C4-2B (cell line): Measurements from ENCODE around the gene GIPC2.

Source experiments
- ZFX ChIP-seq: fragments of 450-650 bp; IDR thresholded peaks from 2 replicates; pipeline ENCODE4 v1.6.1; 2017
- TF ChIP-seq, protein P1 (sequence below): fragments of 450-650 bp; conservative IDR thresholded peaks from 2 replicates; pipeline ENCODE4 v1.5.1; 2017; ENCODE audit warnings: mild to moderate bottlenecking

DNA sequence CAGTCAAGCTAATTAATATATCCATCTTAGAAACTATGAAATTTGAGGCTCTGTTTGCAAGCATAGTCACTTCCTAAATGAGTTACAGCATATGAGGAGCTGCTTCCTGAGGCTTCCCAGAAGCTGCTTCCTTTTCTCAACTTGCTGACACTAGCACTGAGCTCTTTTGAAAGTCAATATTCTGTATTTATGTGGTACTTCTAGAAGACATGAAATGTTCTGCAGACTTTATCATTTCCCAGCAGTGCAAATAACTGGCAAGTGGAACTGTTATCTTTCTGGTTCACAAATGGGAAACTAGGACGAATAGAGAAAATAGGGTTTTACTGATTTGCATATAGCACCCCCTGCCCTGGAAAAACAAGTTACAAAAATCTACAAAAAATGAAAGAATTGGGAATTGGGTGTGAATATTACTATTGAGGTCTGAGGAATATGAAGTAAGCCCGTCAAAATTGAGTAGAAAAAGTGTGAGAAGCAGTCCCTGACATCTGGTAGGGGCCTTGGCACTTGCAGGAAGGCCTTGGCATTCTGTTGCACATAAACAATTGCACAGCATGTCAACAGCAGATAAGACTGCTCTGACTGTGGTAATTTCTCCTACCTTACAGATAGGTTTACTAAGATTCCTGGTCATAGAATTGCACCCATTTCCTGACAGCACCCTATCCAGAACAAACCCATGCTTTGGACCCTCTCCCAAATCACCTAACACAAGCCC lies 7.1 kb downstream of the GIPC2 start:
- TF ChIP-seq, protein P1, sequence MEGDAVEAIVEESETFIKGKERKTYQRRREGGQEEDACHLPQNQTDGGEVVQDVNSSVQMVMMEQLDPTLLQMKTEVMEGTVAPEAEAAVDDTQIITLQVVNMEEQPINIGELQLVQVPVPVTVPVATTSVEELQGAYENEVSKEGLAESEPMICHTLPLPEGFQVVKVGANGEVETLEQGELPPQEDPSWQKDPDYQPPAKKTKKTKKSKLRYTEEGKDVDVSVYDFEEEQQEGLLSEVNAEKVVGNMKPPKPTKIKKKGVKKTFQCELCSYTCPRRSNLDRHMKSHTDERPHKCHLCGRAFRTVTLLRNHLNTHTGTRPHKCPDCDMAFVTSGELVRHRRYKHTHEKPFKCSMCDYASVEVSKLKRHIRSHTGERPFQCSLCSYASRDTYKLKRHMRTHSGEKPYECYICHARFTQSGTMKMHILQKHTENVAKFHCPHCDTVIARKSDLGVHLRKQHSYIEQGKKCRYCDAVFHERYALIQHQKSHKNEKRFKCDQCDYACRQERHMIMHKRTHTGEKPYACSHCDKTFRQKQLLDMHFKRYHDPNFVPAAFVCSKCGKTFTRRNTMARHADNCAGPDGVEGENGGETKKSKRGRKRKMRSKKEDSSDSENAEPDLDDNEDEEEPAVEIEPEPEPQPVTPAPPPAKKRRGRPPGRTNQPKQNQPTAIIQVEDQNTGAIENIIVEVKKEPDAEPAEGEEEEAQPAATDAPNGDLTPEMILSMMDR, result no peak
- TF ChIP-seq ZFX, result no peak
